Erythroblast (primary cell): ENCODE measurements around the gene TTLL6.

ENCODE experiments used
- GATA1 ChIP-seq: IDR thresholded peaks from 2 replicates; pipeline ENCODE4 v1.6.1; 2011; ENCODE audit warnings: low read depth, mild to moderate bottlenecking, control low read depth, low read length, moderate library complexity
- POLR2A ChIP-seq: IDR thresholded peaks from 2 replicates; pipeline ENCODE4 v1.6.1; 2011; ENCODE audit warnings: mild to moderate bottlenecking, low read length

DNA sequence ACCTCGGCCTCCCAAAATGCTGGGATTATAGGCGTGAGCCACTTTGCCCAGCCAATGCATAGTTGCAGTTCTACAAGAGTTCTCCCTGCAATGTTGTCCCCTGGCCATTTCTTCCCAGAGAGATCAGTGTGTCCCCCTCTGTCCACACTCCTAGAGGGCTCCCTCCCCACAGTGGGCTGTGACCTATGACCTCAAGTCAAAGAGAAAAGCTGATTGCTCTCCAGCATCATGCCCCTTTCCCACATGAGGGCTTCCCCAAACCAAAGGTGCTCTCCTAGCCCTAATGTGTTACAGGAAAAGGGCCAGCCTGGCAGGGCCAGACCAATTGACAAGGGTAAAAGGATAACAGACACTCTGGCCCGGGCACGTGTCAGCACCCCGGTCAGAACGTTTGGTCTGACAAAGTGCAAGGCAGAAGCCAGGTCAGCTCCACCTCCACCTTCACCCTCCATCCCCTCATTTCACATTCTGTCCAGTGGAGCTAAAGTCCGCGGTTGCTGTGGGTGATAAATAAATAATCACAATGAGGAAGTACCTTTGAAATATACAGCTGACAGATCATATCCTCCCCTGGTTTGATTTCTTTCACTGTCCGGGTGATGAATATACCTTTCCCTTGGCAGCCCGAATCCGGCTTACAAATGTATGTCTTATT, 17.8 kb downstream of the TTLL6 start:
- TF ChIP-seq POLR2A (no peak), GATA1 (no peak)
